Transverse colon (tissue), 4 donors: ENCODE results near the gene RASSF7.

ENCODE experiments used
- EP300 ChIP-seq: sonication (generic); formaldehyde crosslinking; IDR thresholded peaks from one replicate; pipeline ENCODE4 v1.6.1; 2017; ENCODE audit warnings: antibody characterized with exemption, low read depth
- POLR2A ChIP-seq: fragments of 450-650 bp; IDR thresholded peaks from one replicate; pipeline ENCODE4 v1.6.1; 2016; ENCODE audit warnings: antibody characterized with exemption, mild to moderate bottlenecking, moderate library complexity
- POLR2AphosphoS5 ChIP-seq, 3 donors: sonication (generic); formaldehyde crosslinking; IDR thresholded peaks; one replicate each; pipeline ENCODE4 v1.6.1; 2016; ENCODE audit warnings: antibody characterized with exemption in 3 of 3
- TF ChIP-seq, protein P1 (sequence below), 5 experiments: fragments of 200-600 bp in 3 of 5; fragments of 450-650 bp in 2 of 5; sonication (generic) in 3 of 5; IDR thresholded peaks; 1 replicate in 2 of 5; 2 replicates in 3 of 5; pipeline ENCODE4 v1.5.1; 2016 to 2017; ENCODE audit warnings: antibody characterized with exemption in 5 of 5, inconsistent platforms in 3 of 5, mild to moderate bottlenecking in 2 of 5, moderate library complexity in 1 of 5

DNA sequence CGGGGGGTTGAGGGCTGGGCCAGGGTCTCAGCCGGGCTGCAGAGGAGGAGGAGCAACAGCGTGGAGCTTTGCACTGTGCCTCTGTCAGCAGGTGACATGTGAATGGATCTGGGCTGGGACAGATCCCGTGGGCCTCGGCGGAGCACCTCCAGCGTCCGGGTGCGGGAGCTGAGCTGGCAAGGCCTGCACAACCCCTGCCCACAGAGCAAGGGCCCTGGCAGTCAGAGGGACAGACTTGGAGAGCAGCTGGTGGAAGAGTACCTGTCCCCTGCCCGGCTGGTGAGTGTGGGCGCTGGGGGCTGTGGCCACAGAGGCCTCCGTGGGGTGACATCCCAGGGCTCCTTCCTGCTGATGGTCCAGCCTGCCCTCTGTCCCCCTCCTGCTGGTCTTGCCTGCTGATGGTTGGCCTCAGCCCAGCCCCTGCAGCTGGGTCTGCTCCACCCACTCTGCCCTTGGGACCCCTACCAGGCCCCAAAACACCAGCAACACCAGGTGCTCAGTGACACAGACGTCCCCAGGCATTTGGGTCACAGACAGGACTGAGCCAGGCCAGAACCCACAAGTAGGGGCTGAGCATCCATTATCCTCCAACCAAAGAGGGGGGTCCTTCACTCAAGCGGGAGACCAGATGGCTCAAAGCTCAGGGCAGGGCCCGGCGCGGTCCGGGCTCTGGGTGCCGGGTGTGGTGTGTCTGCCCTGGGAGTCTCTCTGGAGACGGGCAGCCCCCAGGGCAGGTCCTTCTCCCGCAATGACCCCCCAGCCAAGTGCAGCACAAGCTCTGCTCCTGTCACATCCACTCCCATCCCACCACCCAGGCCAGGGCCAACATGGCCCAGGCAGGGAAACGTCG lies 20.0 kb upstream of the RASSF7 start:
- TF ChIP-seq, protein P1, sequence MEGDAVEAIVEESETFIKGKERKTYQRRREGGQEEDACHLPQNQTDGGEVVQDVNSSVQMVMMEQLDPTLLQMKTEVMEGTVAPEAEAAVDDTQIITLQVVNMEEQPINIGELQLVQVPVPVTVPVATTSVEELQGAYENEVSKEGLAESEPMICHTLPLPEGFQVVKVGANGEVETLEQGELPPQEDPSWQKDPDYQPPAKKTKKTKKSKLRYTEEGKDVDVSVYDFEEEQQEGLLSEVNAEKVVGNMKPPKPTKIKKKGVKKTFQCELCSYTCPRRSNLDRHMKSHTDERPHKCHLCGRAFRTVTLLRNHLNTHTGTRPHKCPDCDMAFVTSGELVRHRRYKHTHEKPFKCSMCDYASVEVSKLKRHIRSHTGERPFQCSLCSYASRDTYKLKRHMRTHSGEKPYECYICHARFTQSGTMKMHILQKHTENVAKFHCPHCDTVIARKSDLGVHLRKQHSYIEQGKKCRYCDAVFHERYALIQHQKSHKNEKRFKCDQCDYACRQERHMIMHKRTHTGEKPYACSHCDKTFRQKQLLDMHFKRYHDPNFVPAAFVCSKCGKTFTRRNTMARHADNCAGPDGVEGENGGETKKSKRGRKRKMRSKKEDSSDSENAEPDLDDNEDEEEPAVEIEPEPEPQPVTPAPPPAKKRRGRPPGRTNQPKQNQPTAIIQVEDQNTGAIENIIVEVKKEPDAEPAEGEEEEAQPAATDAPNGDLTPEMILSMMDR (IDR thresholded peaks at IDR 0.05), result no peak
- no peak for TF ChIP-seq POLR2A
- no peak for TF ChIP-seq EP300
- no peak for TF ChIP-seq POLR2AphosphoS5 (IDR thresholded peaks at IDR 0.05)
